GM12891 (cell line): Measurements from ENCODE around the gene PAIP1.

Source experiments
- PAX5 ChIP-seq: IDR thresholded peaks from 2 replicates; pipeline ENCODE4 v1.6.1; 2011; ENCODE audit warnings: low read length, moderate library complexity, mild to moderate bottlenecking; ENCODE audit not compliant: insufficient read depth, severe bottlenecking
- POLR2A ChIP-seq: IDR thresholded peaks from 2 replicates; pipeline ENCODE4 v1.6.1; 2011; ENCODE audit warnings: low read depth, low read length, control low read depth
- POLR2AphosphoS5 ChIP-seq: IDR thresholded peaks from 2 replicates; pipeline ENCODE4 v1.6.1; 2011; ENCODE audit warnings: low read depth, low read length, control low read depth
- TAF1 ChIP-seq: IDR thresholded peaks from 2 replicates; pipeline ENCODE4 v1.6.1; 2011; ENCODE audit warnings: low read depth, low read length, control low read depth

GRCh38 chr5:43584166-43584699, 27.4 kb upstream of the PAIP1 start:
- TF ChIP-seq POLR2AphosphoS5 = no peak
- no peak for TF ChIP-seq TAF1
- no peak for TF ChIP-seq POLR2A
- TF ChIP-seq PAX5 = no peak
